Suprapubic skin (tissue), 4 donors: ENCODE results near the gene PPM1M. TPM values are rescaled to one million over a fixed set of nuclear protein-coding genes. Genes with fewer than 3 reads are reported as not detected.
A peak's percentile ranks its signal among the peaks of the same experiment; 100 is the strongest.

Experiments used
- DNase-seq, 2 donors: peaks; one replicate each; pipeline ENCODE4 v3.0.0-alpha.2; 2019; ENCODE audit warnings: low spot score in 2 of 2
- H3K27ac ChIP-seq: fragments of 200-600 bp; sonication (generic); one replicate; pipeline ENCODE4 v1.5.1; 2019
- H3K27me3 ChIP-seq: fragments of 200-600 bp; sonication (generic); one replicate; pipeline ENCODE4 v1.5.1; 2019
- H3K36me3 ChIP-seq: fragments of 200-600 bp; sonication (generic); one replicate; pipeline ENCODE4 v1.5.1; 2019
- H3K4me1 ChIP-seq: fragments of 200-600 bp; sonication (generic); one replicate; pipeline ENCODE4 v1.5.1; 2019
- H3K4me3 ChIP-seq: fragments of 200-600 bp; sonication (generic); one replicate; pipeline ENCODE4 v1.5.1; 2019; ENCODE audit warnings: mild to moderate bottlenecking
- H3K9me3 ChIP-seq: fragments of 200-600 bp; sonication (generic); one replicate; pipeline ENCODE4 v1.5.1; 2019
- CTCF ChIP-seq, 2 donors: fragments of 200-600 bp in 1 of 2; fragments of 450-650 bp in 1 of 2; sonication (generic) in 1 of 2; IDR thresholded peaks; one replicate each; pipeline ENCODE4 v1.5.1; 2016 to 2019; ENCODE audit warnings: antibody characterized with exemption in 2 of 2, mild to moderate bottlenecking in 1 of 2, moderate library complexity in 1 of 2
- EP300 ChIP-seq: sonication (generic); formaldehyde crosslinking; IDR thresholded peaks from one replicate; pipeline ENCODE4 v1.6.1; 2017; ENCODE audit warnings: antibody characterized with exemption
- POLR2A ChIP-seq, 2 donors: fragments of 450-650 bp; IDR thresholded peaks; one replicate each; pipeline ENCODE4 v1.6.1; 2017; ENCODE audit warnings: antibody characterized with exemption in 2 of 2, mild to moderate bottlenecking in 2 of 2, moderate library complexity in 2 of 2
- POLR2AphosphoS5 ChIP-seq, 3 donors: sonication (generic); formaldehyde crosslinking; IDR thresholded peaks; one replicate each; pipeline ENCODE4 v1.6.1; 2017; ENCODE audit warnings: antibody characterized with exemption in 3 of 3
- WGBS: methylation state at CpG from one replicate; pipeline ENCODE4 v1.1.5; 2018; 5-methylcytosine and 5-hydroxymethylcytosine counted together
- total RNA-seq, 4 donors: library from RNA; depleted of rRNA; stranded (reverse); fragments of >200 nt; gene quantifications; one replicate each; pipeline ENCODE4 v1.1.0, GENCODE V29; 2016

PPM1M gene
- total RNA-seq, 4 donors from 2014 or later, result 10.0 to 17.5 (median 11.3) TPM

- peak in 1 of 2 donors; percentile 58 for DNase-seq
- peaks cover 10% of the 10 kb centered on the region for H3K36me3 ChIP-seq
- TF ChIP-seq CTCF (IDR thresholded peaks at IDR 0.05) (no peak), EP300 (no peak), POLR2AphosphoS5 (IDR thresholded peaks at IDR 0.05) (no peak), POLR2A (IDR thresholded peaks at IDR 0.05) (no peak)
- peaks cover 52% of the 10 kb centered on the region for H3K4me1 ChIP-seq
- H3K27me3 ChIP-seq, result no peaks in the 10 kb centered on the region
- H3K4me3 ChIP-seq, result peak overlapping the region; percentile 78
- H3K9me3 ChIP-seq, result no peaks in the 10 kb centered on the region
- H3K27ac ChIP-seq, result peak overlapping the region; percentile 89
- WGBS, result 4% methylated on average over 5 of the region's 11 CpGs
Observed at GRCh38 chr3:52238193-52238760, 7.3 kb upstream of the PPM1M start.

- WGBS, result under 1% methylated on average over 45 of the region's 92 CpGs
- peak in 1 of 2 donors; percentile 86 for DNase-seq
- peaks cover 55% of the 10 kb centered on the region for H3K4me1 ChIP-seq
- peak within 1 kb of the TSS; percentile 89 for H3K27ac ChIP-seq
- peaks cover 8% of the 10 kb centered on the region for H3K36me3 ChIP-seq
- H3K4me3 ChIP-seq, result peak within 1 kb of the TSS; percentile 78
- no peaks in the 10 kb centered on the region for H3K9me3 ChIP-seq
- no peaks in the 10 kb centered on the region for H3K27me3 ChIP-seq
- TF ChIP-seq CTCF (IDR thresholded peaks at IDR 0.05) (no peak), EP300 (no peak), POLR2AphosphoS5 (IDR thresholded peaks at IDR 0.05) (peak in 1 of 3 donors; percentile 6), POLR2A (IDR thresholded peaks at IDR 0.05) (peak in 1 of 2 donors; percentile 43)
Observed at GRCh38 chr3:52238761-52239701, 6.5 kb upstream of the PPM1M start, which contains the start of gene TWF2. Gene TWF2, minus strand, starts transcription at chr3:52239158. Its CDS starts 142 bp downstream, at chr3:52239016.

DNA sequence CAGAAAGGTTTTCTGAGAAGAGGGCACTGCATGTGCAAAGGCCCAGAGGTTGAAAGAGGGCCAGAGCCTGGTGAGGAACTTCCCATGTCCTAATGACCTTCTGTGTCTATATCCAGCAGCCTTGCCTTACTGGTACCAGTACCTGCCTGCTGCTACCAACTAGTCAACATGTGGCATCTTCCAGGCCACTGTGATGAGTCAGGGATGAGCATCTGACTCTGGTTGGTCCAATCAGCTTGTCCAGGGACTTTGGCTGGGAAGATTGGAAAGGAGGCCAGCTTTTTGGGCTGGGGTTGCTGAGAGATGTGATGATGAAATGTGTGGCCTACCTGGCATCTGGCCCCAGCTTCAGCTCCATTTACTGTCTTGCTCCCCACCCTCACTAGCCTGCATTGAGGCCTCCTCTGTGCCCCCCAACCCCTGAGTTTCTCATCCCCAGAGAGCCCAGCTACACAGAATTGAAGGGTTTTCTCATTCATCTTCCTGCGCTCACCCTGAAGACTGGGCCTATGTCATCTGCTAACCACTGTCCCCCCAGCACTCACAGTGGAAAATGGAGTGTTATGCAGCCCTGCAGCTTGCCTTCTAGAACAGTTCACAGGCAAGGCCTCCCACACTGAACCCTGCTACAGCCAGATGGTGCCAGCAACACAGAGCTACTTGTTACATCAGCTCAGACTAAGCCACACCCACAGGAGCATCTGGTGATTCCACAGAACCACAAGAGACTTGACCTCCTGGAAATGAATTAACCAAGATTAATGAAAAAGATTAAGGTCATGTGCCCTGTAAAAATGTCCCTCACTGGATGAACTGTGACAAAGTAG is 5.3 kb upstream of the PPM1M start:
- WGBS, result 86% methylated on average over 1 of the region's 1 CpG
- Histone ChIP-seq H3K27me3 (no peaks in the 10 kb centered on the region), H3K9me3 (no peaks in the 10 kb centered on the region), H3K4me3 (peak overlapping the region; percentile 78), H3K36me3 (no peaks in the 10 kb centered on the region), H3K4me1 (peaks cover 67% of the 10 kb centered on the region), H3K27ac (peak overlapping the region; percentile 89)
- no peak for TF ChIP-seq POLR2A (IDR thresholded peaks at IDR 0.05)
- no peak for TF ChIP-seq EP300
- DNase-seq, result peak in 1 of 2 donors; percentile 83

- no peaks in the 10 kb centered on the region for H3K9me3 ChIP-seq
- H3K4me1 ChIP-seq, result peaks cover 67% of the 10 kb centered on the region
- no peak overlapping the region for H3K4me3 ChIP-seq
- peak in 1 of 2 donors; percentile 32 for DNase-seq
- TF ChIP-seq POLR2A (IDR thresholded peaks at IDR 0.05), result no peak
- TF ChIP-seq EP300, result no peak
- TF ChIP-seq CTCF (IDR thresholded peaks at IDR 0.05), result no peak
- TF ChIP-seq POLR2AphosphoS5 (IDR thresholded peaks at IDR 0.05), result no peak
- WGBS, result 75% methylated on average over 4 of the region's 4 CpGs
- no peaks in the 10 kb centered on the region for H3K36me3 ChIP-seq
- H3K27me3 ChIP-seq, result no peaks in the 10 kb centered on the region
- H3K27ac ChIP-seq, result peak overlapping the region; percentile 89
Observed at GRCh38 chr3:52240886-52241370, 4.6 kb upstream of the PPM1M start.

DNA sequence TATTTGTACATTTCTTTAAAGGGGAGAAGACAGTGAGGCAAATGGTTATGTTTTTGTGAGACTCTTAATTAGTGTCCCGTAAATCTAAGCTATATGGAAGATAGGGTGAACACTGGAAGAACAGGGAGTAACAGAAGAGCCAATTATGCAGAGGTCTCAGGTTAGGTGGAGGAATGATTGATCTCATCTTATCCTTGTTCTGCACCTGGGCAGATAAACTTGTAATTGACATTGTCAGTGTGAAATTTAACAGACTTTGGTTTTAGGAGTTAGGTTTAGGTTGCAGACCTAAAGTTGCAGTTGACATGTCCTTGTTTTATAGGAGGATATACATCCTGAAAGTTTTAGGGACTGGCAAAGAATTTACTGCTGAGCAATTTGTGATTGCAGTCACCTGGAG is 3.5 kb upstream of the PPM1M start:
- Histone ChIP-seq H3K27me3 (no peaks in the 10 kb centered on the region), H3K9me3 (no peaks in the 10 kb centered on the region), H3K27ac (no peak overlapping the region), H3K4me3 (no peak overlapping the region), H3K4me1 (peaks cover 67% of the 10 kb centered on the region), H3K36me3 (no peaks in the 10 kb centered on the region)
- TF ChIP-seq CTCF (IDR thresholded peaks at IDR 0.05) (no peak), EP300 (no peak), POLR2A (IDR thresholded peaks at IDR 0.05) (no peak), POLR2AphosphoS5 (IDR thresholded peaks at IDR 0.05) (no peak)
- WGBS, result 92% methylated on average over 1 of the region's 1 CpG
- DNase-seq, result no peak
